Pons (tissue), 1 donor: Measurements from ENCODE around the gene SPTBN1.

Experiments used
- DNase-seq: peaks from one replicate; pipeline ENCODE4 v3.0.0-alpha.2; 2016; ENCODE audit warnings: low spot score

The SPTBN1 gene

DNA sequence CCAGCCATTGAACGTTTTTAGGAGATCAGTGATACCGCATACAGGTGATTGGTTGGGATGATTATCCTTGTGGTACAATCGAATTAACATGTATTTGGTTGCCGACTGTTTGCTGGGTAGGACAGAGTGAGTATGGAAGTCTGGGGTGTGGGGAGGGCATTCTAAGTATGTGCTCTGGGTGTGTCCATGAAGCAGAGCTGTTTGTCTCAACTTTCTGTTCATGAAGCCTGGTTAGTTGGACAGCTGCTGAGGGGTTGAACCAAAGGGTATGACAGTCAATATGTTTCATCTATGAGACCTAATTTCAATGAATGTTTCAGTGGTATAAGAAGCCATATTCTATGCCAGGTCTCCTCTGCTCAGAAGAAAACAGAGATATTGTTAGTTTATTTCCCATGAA lies 21.9 kb upstream of the SPTBN1 start:
- DNase-seq = no peak

GRCh38 chr2:54434711-54435110 lies 21.4 kb upstream of the SPTBN1 start:
- DNase-seq = no peak

DNA sequence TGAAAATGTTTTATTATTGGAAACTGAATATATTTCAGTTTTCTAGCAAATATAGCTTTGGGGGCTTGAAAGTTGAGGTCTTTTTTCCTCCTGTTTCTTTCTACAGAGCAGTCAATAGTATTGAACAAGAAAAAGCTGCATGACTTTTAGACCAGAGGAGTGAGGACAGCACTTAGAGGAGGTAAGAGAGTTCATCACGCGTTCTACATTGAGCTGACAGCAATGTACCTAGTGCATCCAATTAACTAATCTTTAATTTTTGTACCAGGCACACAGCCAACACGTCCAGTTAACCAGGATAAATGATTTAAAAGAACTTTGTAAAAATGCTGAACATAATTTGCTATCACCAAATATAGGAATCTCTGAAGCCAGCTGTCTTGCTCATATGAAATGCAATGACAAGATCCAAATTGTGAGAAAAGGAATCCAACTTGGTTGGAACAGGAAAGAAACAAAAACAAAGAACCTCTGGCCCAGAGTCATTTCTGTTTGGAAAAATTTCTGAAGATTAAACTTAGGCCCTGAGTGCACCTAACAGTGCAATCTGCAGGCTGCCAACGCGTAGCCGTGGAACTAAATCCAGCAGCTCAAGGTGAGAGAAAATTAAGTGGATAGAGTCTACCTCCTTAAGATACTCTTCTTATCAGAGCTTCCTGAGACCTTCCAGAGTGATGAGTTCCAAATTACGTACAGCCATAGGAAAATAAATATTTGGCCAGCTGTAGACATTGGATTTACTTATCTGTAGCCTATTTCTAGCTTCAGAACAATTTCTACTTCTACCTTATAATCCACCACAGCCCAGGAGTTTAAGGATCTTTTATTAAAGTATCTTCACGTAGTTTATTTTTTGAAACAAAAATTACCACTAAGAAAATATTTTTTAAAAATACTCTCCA lies 20.6 kb upstream of the SPTBN1 start:
- DNase-seq = no peak

GRCh38 chr2:54437588-54437987 lies 18.5 kb upstream of the SPTBN1 start:
- DNase-seq = no peak

GRCh38 chr2:54438271-54438670 lies 17.9 kb upstream of the SPTBN1 start:
- no peak for DNase-seq

- no peak for DNase-seq
Observed at GRCh38 chr2:54439582-54439981, 16.5 kb upstream of the SPTBN1 start.

GRCh38 chr2:54440050-54440449 lies 16.1 kb upstream of the SPTBN1 start:
- no peak for DNase-seq

DNA sequence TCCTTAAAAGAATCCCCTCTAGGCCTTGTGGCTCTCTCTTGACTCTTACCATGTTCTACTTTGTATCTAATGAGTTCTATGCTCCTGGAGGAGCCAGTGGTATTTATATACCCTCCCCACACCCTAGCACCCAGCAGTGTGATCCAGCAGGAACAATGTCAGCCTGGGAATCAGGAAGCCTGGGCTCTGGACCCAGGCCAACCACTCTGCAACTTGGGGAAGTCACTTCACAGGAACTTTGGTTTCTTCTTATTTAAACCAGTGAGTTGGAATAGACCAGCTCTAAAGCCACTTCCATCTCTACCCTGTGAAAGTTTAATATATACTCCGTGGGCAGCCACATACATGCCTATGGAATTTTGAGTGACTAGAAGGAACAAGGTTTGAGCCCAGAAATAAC lies 11.6 kb upstream of the SPTBN1 start:
- no peak for DNase-seq

GRCh38 chr2:54446122-54446521 lies 10.0 kb upstream of the SPTBN1 start:
- no peak for DNase-seq

GRCh38 chr2:54446625-54447024 lies 9.5 kb upstream of the SPTBN1 start:
- no peak for DNase-seq

GRCh38 chr2:54454548-54455130 lies 1.5 kb upstream of the SPTBN1 start:
- DNase-seq = no peak

GRCh38 chr2:54455131-54455562 lies 980 bp upstream of the SPTBN1 start:
- peak; percentile 65 for DNase-seq

- DNase-seq = no peak
Observed at GRCh38 chr2:54456362-54456611, 160 bp downstream of the SPTBN1 start.

DNA sequence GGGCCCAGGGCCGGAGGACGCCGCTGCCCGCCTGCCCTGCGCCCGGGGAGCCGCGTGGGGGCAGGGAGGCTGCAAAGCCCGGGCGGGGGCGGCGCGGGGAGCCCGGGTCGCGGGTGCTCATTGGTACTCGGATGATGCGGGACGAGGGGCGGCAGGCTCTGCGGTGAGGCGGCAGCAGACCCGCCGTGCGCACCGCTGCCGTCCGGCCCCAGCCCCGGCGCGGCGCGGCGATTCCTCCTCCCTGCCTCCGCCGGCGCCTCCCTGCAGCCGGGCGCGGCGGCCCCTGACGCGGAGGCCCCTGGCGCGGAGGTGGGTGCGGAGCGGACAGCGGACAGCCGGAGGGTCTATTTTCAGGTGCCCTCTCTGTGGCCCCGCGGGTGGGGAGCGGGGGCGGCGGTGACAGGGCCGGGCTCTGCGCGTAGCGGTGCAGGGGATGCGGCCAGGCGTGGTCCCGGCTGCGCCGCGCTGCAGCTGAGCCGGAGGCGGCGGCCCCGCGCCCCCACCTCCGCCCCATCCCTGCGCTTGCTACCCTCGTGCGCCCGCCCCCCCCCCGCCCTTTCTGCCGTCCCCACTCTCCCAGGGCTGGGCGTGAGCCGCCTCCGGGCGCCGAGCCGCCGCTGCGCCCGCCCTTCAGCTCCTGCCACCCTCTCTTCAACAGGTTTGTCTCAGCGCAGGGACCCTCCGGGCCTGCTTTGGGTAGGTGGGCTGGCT lies 640 bp downstream of the SPTBN1 start:
- no peak for DNase-seq

DNA sequence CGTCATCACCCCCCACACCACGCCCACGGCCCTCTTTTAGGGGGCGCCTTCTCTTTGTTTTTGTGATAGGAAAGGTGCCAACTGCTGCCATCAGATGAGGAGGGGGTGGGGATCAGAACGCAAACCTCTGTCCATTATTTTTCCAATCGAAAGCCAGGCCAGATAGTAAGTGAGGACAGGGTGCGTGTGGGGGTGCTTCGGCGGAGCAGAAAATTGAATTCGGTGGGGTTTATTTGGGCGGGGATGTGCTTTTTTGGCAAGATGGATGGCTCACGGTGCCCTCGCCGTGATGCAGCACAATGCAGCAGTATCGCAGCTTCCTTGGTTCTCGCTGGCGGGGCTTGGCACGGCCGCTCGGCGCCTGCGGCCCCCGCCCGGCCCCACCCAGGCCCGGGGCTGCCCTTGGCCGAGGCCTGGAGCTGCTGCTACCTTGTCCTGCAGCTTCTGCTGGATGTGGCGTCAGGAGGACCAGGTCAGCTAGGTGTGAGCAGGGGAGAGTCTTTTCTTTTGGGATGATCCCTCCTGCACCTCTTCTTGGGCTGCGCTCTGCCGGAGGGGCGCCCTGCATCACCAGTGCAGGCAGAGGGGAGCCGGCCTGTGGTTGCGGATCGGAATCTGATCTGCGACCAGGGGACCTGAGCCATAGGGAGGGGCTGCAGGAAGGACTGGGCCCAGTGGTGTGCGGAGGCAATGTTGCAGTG lies 1.3 kb downstream of the SPTBN1 start:
- no peak for DNase-seq

DNA sequence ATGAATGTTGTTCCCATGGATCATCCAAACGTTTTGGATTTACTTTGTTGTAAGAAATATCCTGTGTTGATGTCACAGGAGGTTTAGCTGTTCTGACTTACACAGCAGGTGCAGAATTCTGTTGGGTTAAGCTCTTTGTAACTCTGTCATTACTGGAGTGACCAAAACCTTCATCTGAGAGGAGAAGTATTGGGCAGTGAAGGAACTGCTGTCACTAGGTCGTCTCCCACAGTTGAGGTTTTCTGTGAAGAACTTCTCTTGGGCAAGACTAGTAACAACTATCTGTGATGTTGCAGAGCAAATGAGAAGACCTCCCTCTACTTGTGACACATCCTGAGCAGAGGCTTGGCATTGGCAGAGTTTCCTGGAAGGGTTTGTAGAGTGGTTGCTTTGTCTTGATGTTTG lies 2.9 kb downstream of the SPTBN1 start:
- no peak for DNase-seq

DNA sequence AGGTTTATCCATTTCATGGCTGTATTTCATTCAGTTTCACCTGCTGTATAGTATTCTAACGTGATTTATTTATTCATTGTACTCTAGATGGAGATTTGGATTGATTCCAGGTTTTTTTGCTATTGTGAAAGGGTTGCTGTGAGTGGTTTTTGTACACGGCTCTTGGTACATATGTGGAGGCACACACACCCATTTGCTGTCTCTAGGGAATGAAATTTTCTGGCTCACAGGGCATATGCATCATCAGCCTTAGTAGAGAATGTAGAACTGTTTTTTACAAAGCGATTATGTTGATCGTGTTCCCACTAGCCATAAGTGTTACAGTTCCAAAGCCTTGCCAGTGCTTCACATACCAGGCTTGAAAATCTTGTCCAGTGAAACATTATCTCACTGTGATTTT lies 5.1 kb downstream of the SPTBN1 start:
- no peak for DNase-seq

- no peak for DNase-seq
Observed at GRCh38 chr2:54464341-54464740, 8.2 kb downstream of the SPTBN1 start.

- no peak for DNase-seq
Observed at GRCh38 chr2:54465143-54465542, 9.0 kb downstream of the SPTBN1 start.

GRCh38 chr2:54466870-54467269 lies 10.7 kb downstream of the SPTBN1 start:
- no peak for DNase-seq

- DNase-seq = no peak
Observed at GRCh38 chr2:54468673-54469072, 12.5 kb downstream of the SPTBN1 start.

DNA sequence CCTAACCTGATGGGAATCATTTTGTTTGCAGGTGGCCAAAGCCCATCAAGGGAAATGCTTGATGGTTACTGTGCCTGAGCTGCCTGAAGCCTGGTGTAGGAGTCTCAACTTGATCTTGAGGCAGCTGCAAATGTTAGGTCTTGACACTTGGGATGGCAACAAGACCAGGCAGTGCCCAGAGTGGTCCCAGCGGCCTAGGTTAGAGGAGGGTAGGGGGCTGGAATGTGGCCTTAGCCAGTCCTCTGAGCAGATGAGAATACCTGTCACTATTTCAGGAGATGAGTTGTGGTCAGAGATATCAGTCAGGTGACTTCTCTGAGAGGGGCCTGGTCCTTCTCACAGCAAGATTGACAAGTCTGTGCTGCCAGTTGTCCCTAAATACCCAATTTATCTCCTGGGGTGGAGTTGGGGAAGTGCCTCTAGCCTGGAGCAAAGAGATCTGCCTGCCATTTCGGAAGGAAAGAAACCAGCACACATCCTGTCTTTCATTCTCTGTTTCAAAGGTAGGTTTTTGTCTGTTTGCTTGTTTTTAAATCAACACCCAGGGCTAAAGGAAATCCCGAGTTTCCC lies 13.4 kb downstream of the SPTBN1 start:
- no peak for DNase-seq
